KMS-11 (cell line): Measurements from ENCODE around the gene DPEP1.
"Not testable (repeated sequence)": the region's sequence is repeated elsewhere in the genome, so short reads cannot be mapped to it uniquely, and the experiment has no call there.

Experiments
- H2AFZ ChIP-seq: fragments of 200-600 bp; sonication (generic); 2 replicates; pipeline ENCODE4 v1.6.1; 2016; ENCODE audit warnings: antibody characterized with exemption, mixed run types, low read depth
- H3K27ac ChIP-seq: fragments of 200-600 bp; sonication (generic); 2 replicates; pipeline ENCODE4 v1.6.1; 2016; ENCODE audit warnings: mild to moderate bottlenecking, mixed run types
- H3K27me3 ChIP-seq: fragments of 200-600 bp; sonication (generic); 2 replicates; pipeline ENCODE4 v1.6.1; 2017; ENCODE audit warnings: mild to moderate bottlenecking, low read depth, mixed run types, moderate library complexity; ENCODE audit not compliant: insufficient read depth
- H3K36me3 ChIP-seq: fragments of 200-600 bp; sonication (generic); 2 replicates; pipeline ENCODE4 v1.6.1; 2017; ENCODE audit warnings: mild to moderate bottlenecking, mixed run types; ENCODE audit not compliant: insufficient read depth
- H3K4me1 ChIP-seq: fragments of 200-600 bp; sonication (generic); 2 replicates; pipeline ENCODE4 v1.6.1; 2016; ENCODE audit warnings: mild to moderate bottlenecking, low read depth, mixed run types; ENCODE audit not compliant: poor library complexity, severe bottlenecking
- H3K4me2 ChIP-seq: fragments of 200-600 bp; sonication (generic); 2 replicates; pipeline ENCODE4 v1.7.0; 2016; ENCODE audit warnings: mild to moderate bottlenecking, mixed run types
- H3K4me3 ChIP-seq: fragments of 200-600 bp; sonication (generic); IDR thresholded peaks from 2 replicates; pipeline ENCODE4 v1.6.1; 2017; ENCODE audit warnings: low read depth, low read length, mixed read lengths; ENCODE audit not compliant: insufficient read depth
- H3K79me2 ChIP-seq: fragments of 200-600 bp; sonication (generic); 2 replicates; pipeline ENCODE4 v1.6.1; 2016; ENCODE audit warnings: low read depth, mixed run types; ENCODE audit not compliant: insufficient read depth
- H3K9ac ChIP-seq: fragments of 200-600 bp; sonication (generic); 2 replicates; pipeline ENCODE4 v1.6.1; 2016; ENCODE audit warnings: mild to moderate bottlenecking, mixed run types
- H4K20me1 ChIP-seq: fragments of 200-600 bp; sonication (generic); 2 replicates; pipeline ENCODE4 v1.6.1; 2016; ENCODE audit warnings: mild to moderate bottlenecking, mixed run types; ENCODE audit not compliant: insufficient read depth
- CTCF ChIP-seq: fragments of 200-600 bp; sonication (generic); conservative IDR thresholded peaks from 2 replicates; pipeline ENCODE4 v1.6.1; 2017; ENCODE audit warnings: low read depth, mild to moderate bottlenecking, antibody characterized with exemption, low read length, moderate library complexity, mixed read lengths

DPEP1 gene

GRCh38 chr16:89661215-89661614 lies 47.8 kb downstream of the DPEP1 start:
- Histone ChIP-seq H3K79me2 (peaks cover 22% of the 10 kb centered on the region), H3K36me3 (no peaks in the 10 kb centered on the region), H3K9ac (no peak overlapping the region), H3K27ac (no peak overlapping the region), H3K27me3 (no peaks in the 10 kb centered on the region), H2AFZ (no peak overlapping the region), H4K20me1 (no peaks in the 10 kb centered on the region), H3K4me1 (peaks cover 16% of the 10 kb centered on the region), H3K4me2 (no peak overlapping the region), H3K4me3 (no peak overlapping the region)
- TF ChIP-seq CTCF, result no peak

GRCh38 chr16:89664238-89664637 lies 50.8 kb downstream of the DPEP1 start:
- not testable (repeated sequence) for H3K27ac ChIP-seq, H3K79me2 ChIP-seq, H3K36me3 ChIP-seq, H3K4me3 ChIP-seq, H3K27me3 ChIP-seq, H3K4me2 ChIP-seq, H3K4me1 ChIP-seq, H4K20me1 ChIP-seq, H2AFZ ChIP-seq, H3K9ac ChIP-seq

GRCh38 chr16:89667000-89667399 lies 53.6 kb downstream of the DPEP1 start:
- not testable (repeated sequence) for H2AFZ ChIP-seq, H3K9ac ChIP-seq, H3K27ac ChIP-seq, H3K4me3 ChIP-seq, H4K20me1 ChIP-seq, H3K36me3 ChIP-seq, H3K4me1 ChIP-seq, H3K79me2 ChIP-seq, H3K27me3 ChIP-seq, H3K4me2 ChIP-seq
- TF ChIP-seq CTCF, result peak; percentile 52; the same call in 1 of the 2 replicates

- Histone ChIP-seq H2AFZ (no peak overlapping the region), H3K79me2 (no peaks in the 10 kb centered on the region), H4K20me1 (no peaks in the 10 kb centered on the region), H3K27me3 (no peaks in the 10 kb centered on the region), H3K4me2 (no peak overlapping the region), H3K27ac (no peak overlapping the region), H3K9ac (no peak overlapping the region), H3K4me3 (no peak overlapping the region), H3K4me1 (no peaks in the 10 kb centered on the region), H3K36me3 (no peaks in the 10 kb centered on the region)
- TF ChIP-seq CTCF, result no peak
Observed at GRCh38 chr16:89667633-89668032, 54.2 kb downstream of the DPEP1 start.

GRCh38 chr16:89668790-89669158 lies 55.3 kb downstream of the DPEP1 start:
- Histone ChIP-seq H3K4me1 (no peaks in the 10 kb centered on the region), H4K20me1 (no peaks in the 10 kb centered on the region), H3K9ac (no peak overlapping the region), H2AFZ (no peak overlapping the region), H3K4me2 (no peak overlapping the region), H3K79me2 (no peaks in the 10 kb centered on the region), H3K27ac (no peak overlapping the region), H3K4me3 (no peak overlapping the region), H3K36me3 (no peaks in the 10 kb centered on the region), H3K27me3 (no peaks in the 10 kb centered on the region)
- TF ChIP-seq CTCF, result no peak
